Right forelimb (tissue), 1 donor: ENCODE measurements around the gene LMO7.

ENCODE experiments used
- DNase-seq: peaks from one replicate; pipeline ENCODE4 v3.0.0-alpha.2; 2018

The LMO7 gene

GRCh38 chr13:75861786-75862185 is 225.7 kb downstream of the LMO7 start:
- no peak for DNase-seq

GRCh38 chr13:75864718-75865117 is 228.6 kb downstream of the LMO7 start:
- no peak for DNase-seq

- DNase-seq: no peak
Measured at GRCh38 chr13:75867379-75868117, 231.4 kb downstream of the LMO7 start.

GRCh38 chr13:75869981-75870380 is 233.9 kb downstream of the LMO7 start:
- no peak for DNase-seq

GRCh38 chr13:75870397-75870903 is 234.3 kb downstream of the LMO7 start:
- peak; percentile 79 for DNase-seq

- no peak for DNase-seq
Measured at GRCh38 chr13:75871059-75871458, 234.9 kb downstream of the LMO7 start.

GRCh38 chr13:75872980-75873379 is 236.8 kb downstream of the LMO7 start:
- no peak for DNase-seq

- DNase-seq: no peak
Measured at GRCh38 chr13:75873494-75873893, 237.4 kb downstream of the LMO7 start.

GRCh38 chr13:75875450-75875849 is 239.3 kb downstream of the LMO7 start:
- DNase-seq: no peak

- DNase-seq: peak; percentile 69
Measured at GRCh38 chr13:75876142-75877050, 240.3 kb downstream of the LMO7 start.

GRCh38 chr13:75877071-75877470 is 240.9 kb downstream of the LMO7 start:
- no peak for DNase-seq

GRCh38 chr13:75879656-75880055 is 243.5 kb downstream of the LMO7 start:
- no peak for DNase-seq

- DNase-seq: no peak
Measured at GRCh38 chr13:75881109-75881775, 245.1 kb downstream of the LMO7 start.

GRCh38 chr13:75882261-75882660 is 246.1 kb downstream of the LMO7 start:
- no peak for DNase-seq

- no peak for DNase-seq
Measured at GRCh38 chr13:75889427-75889826, 253.3 kb downstream of the LMO7 start.

- DNase-seq: no peak
Measured at GRCh38 chr13:75895168-75895567, 259.0 kb downstream of the LMO7 start.

- no peak for DNase-seq
Measured at GRCh38 chr13:75896271-75896670, 260.1 kb downstream of the LMO7 start.

- no peak for DNase-seq
Measured at GRCh38 chr13:75897386-75897785, 261.3 kb downstream of the LMO7 start.

- DNase-seq: no peak
Measured at GRCh38 chr13:75901501-75901900, 265.4 kb downstream of the LMO7 start.

- DNase-seq: no peak
Measured at GRCh38 chr13:75902166-75903104, 266.3 kb downstream of the LMO7 start.

- DNase-seq: no peak
Measured at GRCh38 chr13:75904012-75904411, 267.9 kb downstream of the LMO7 start.

GRCh38 chr13:75906315-75906714 is 270.2 kb downstream of the LMO7 start:
- no peak for DNase-seq
